Body of pancreas (tissue), 4 donors: ENCODE results near the gene NAMPT. TPM values are rescaled to one million over a fixed set of nuclear protein-coding genes. Genes with fewer than 3 reads are reported as not detected.
A peak's percentile ranks its signal among the peaks of the same experiment; 100 is the strongest.
"Not testable (repeated sequence)": the region's sequence is repeated elsewhere in the genome, so short reads cannot be mapped to it uniquely, and the experiment has no call there.

Source experiments
- ATAC-seq: fragments of 150-250 bp; one replicate; pipeline ENCODE4 v1.9.1; 2016
- DNase-seq, 4 donors: peaks; one replicate each; pipeline ENCODE4 v3.0.0-alpha.2; 2019
- H3K27ac ChIP-seq, 4 donors: fragments of 200-600 bp; sonication (generic); 1 replicate in 3 of 4; 2 replicates in 1 of 4; pipeline versions ENCODE4 v1.5.1 to v1.6.1; 2016 to 2019; ENCODE audit warnings: mild to moderate bottlenecking in 1 of 4, mixed read lengths in 1 of 4, moderate library complexity in 1 of 4
- H3K27me3 ChIP-seq, 2 donors: fragments of 200-600 bp; sonication (generic); one replicate each; pipeline ENCODE4 v1.6.0; 2016; ENCODE audit warnings: mild to moderate bottlenecking in 1 of 2
- H3K36me3 ChIP-seq, 2 donors: fragments of 200-600 bp; sonication (generic); replicated peaks in 1 of 2; 2 replicates each; pipeline ENCODE4 v1.5.1; 2016; ENCODE audit warnings: low read depth in 2 of 2; ENCODE audit not compliant: insufficient read depth in 1 of 2
- H3K4me1 ChIP-seq: fragments of 200-600 bp; sonication (generic); one replicate; pipeline ENCODE4 v1.6.0; 2016
- H3K4me3 ChIP-seq, 2 donors: fragments of 200-600 bp; sonication (generic); 1 replicate in 1 of 2; 2 replicates in 1 of 2; pipeline ENCODE4 v1.5.1; 2016 to 2019
- H3K9me3 ChIP-seq, 3 donors: fragments of 200-600 bp; sonication (generic); 1 replicate in 2 of 3; 2 replicates in 1 of 3; pipeline ENCODE4 v1.5.1; 2016
- CTCF ChIP-seq, 7 experiments: fragments of 450-650 bp in 4 of 7; fragments of 200-600 bp in 3 of 7; sonication (generic) in 3 of 7; IDR thresholded peaks; one replicate each; pipeline ENCODE4 v1.5.1; 2016 to 2019; ENCODE audit warnings: antibody characterized with exemption in 7 of 7
- POLR2A ChIP-seq, 3 donors: fragments of 450-650 bp; IDR thresholded peaks; one replicate each; pipeline ENCODE4 v1.6.1; 2016; ENCODE audit warnings: antibody characterized with exemption in 3 of 3, mild to moderate bottlenecking in 2 of 3
- WGBS, 2 donors: methylation state at CpG; one replicate each; pipeline ENCODE4 v1.1.5; 2017; 5-methylcytosine and 5-hydroxymethylcytosine counted together
- intact Hi-C: fragments of 100-400 bp; cut with DNase I; formaldehyde crosslinking; loops from one replicate; pipeline ENCODE4 v1.15.1; 2023
- total RNA-seq, 2 donors: library from RNA; depleted of rRNA; stranded (reverse); fragments of >200 nt; gene quantifications; one replicate each; pipeline ENCODE4 v1.1.0, GENCODE V29; 2016

Gene NAMPT
- total RNA-seq, 2 donors from 2014 or later: 56.0 to 78.9 TPM

- ATAC-seq (no peak), DNase-seq (no peak)
- H3K27ac ChIP-seq: peak overlapping the region in 1 of 4 donors; percentile 8
- WGBS, 2 donors: 63 to 64% methylated on average over 11 of the region's 11 CpGs
- no peaks in the 10 kb centered on the region for H3K36me3 ChIP-seq
- H3K9me3 ChIP-seq: no peaks in the 10 kb centered on the region
- TF ChIP-seq CTCF (IDR thresholded peaks at IDR 0.05): no peak
- TF ChIP-seq POLR2A (IDR thresholded peaks at IDR 0.05): no peak
- no peaks in the 10 kb centered on the region for H3K27me3 ChIP-seq
- no peak overlapping the region for H3K4me3 ChIP-seq
- intact Hi-C loops: no loop called here
- peaks cover 4% of the 10 kb centered on the region for H3K4me1 ChIP-seq
These were observed 43.0 kb upstream of the NAMPT start for GRCh38 chr7:106327538-106328481.

GRCh38 chr7:106326594-106327537 lies 42.1 kb upstream of the NAMPT start:
- 75 to 79% methylated on average over 7 of the region's 7 CpGs for WGBS, 2 donors
- DNase-seq (no peak), ATAC-seq (no peak)
- Histone ChIP-seq H3K9me3 (no peaks in the 10 kb centered on the region), H3K36me3 (no peaks in the 10 kb centered on the region), H3K27me3 (no peaks in the 10 kb centered on the region), H3K27ac (peak overlapping the region in 1 of 4 donors; percentile 8), H3K4me3 (no peak overlapping the region), H3K4me1 (peaks cover 4% of the 10 kb centered on the region)
- TF ChIP-seq POLR2A (IDR thresholded peaks at IDR 0.05): no peak
- no peak for TF ChIP-seq CTCF (IDR thresholded peaks at IDR 0.05)
- intact Hi-C loops: no loop called here

GRCh38 chr7:106324509-106324908 lies 39.7 kb upstream of the NAMPT start:
- H3K36me3 ChIP-seq, H3K9me3 ChIP-seq, H3K4me1 ChIP-seq, intact Hi-C loops, ATAC-seq, H3K27me3 ChIP-seq, H3K27ac ChIP-seq, H3K4me3 ChIP-seq, DNase-seq: not testable (repeated sequence)
- WGBS, 2 donors: 78 to 92% methylated on average over 2 of the region's 2 CpGs

- DNase-seq, intact Hi-C loops, ATAC-seq, H3K36me3 ChIP-seq, H3K9me3 ChIP-seq, H3K27ac ChIP-seq, H3K4me1 ChIP-seq, H3K4me3 ChIP-seq, H3K27me3 ChIP-seq: not testable (repeated sequence)
- 79 to 82% methylated on average over 9 of the region's 9 CpGs for WGBS, 2 donors
These were observed 35.5 kb upstream of the NAMPT start for GRCh38 chr7:106320254-106320770.

GRCh38 chr7:106318482-106318881 lies 33.7 kb upstream of the NAMPT start:
- no peak for ATAC-seq
- intact Hi-C loops: loop anchor here (5.0 kb wide), 1 partner anchor 44 kb away; no protein-coding TSS in a partner anchor
- 76 to 81% methylated on average over 2 of the region's 2 CpGs for WGBS, 2 donors
- no peak for TF ChIP-seq CTCF (IDR thresholded peaks at IDR 0.05)
- TF ChIP-seq POLR2A (IDR thresholded peaks at IDR 0.05): no peak
- no peak for DNase-seq
- Histone ChIP-seq H3K4me1 (no peaks in the 10 kb centered on the region), H3K4me3 (no peak overlapping the region), H3K36me3 (no peaks in the 10 kb centered on the region), H3K27ac (no peak overlapping the region), H3K27me3 (no peaks in the 10 kb centered on the region), H3K9me3 (no peaks in the 10 kb centered on the region)
